ENCODE measurements around the gene KRT4.

Gene KRT4

DNA sequence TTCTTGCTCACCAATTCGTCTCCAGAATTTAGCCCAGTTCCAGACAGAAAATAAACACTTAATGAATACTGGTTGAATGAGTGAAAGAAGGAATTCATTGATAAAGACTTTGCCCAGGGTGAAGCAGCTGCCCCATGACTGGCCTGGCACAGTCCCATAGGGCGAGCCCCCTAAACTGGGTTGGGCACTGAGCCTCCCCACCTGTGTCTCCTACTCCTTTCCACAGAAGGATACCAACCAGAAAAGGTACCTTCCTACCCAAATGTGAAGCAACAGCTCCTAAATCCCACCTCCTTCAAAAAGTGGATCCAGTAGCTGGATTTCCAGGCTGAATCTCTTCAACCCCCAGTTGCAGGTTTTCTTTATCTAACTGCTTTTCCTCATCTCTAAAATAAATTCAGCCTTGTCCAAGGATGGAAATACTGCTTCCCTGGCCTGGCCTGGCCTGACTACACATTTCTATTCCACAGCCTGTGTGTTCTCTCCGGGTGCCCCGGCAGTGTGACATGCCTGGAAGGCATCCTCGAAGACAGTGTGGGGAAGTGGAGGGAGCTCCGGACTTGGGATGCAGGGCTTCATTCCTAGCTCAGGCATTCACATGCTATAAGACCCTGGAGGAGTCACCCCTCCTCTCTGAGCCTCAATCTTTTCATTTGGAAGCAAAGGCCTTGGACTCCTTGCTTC lies 25.6 kb downstream of the KRT4 start:
- peaks cover 80% of the 10 kb centered on the region for H3K27me3 Mint-ChIP-seq
- H3K4me1 Mint-ChIP-seq: peaks cover 23% of the 10 kb centered on the region
- no peak overlapping the region for H3K4me3 Mint-ChIP-seq
- DNase-seq (ENCODE audit: low spot score in 2 of 2): no peak
- peaks cover 2% of the 10 kb centered on the region for H3K36me3 Mint-ChIP-seq (ENCODE audit: insufficient read depth)
- ATAC-seq (replicated peaks; ENCODE audit: extremely low read depth, poor library complexity, severe bottlenecking): no peak
- H3K9me3 Mint-ChIP-seq: no peaks in the 10 kb centered on the region
- H3K27ac Mint-ChIP-seq (ENCODE audit: low read depth): no peak overlapping the region

DNA sequence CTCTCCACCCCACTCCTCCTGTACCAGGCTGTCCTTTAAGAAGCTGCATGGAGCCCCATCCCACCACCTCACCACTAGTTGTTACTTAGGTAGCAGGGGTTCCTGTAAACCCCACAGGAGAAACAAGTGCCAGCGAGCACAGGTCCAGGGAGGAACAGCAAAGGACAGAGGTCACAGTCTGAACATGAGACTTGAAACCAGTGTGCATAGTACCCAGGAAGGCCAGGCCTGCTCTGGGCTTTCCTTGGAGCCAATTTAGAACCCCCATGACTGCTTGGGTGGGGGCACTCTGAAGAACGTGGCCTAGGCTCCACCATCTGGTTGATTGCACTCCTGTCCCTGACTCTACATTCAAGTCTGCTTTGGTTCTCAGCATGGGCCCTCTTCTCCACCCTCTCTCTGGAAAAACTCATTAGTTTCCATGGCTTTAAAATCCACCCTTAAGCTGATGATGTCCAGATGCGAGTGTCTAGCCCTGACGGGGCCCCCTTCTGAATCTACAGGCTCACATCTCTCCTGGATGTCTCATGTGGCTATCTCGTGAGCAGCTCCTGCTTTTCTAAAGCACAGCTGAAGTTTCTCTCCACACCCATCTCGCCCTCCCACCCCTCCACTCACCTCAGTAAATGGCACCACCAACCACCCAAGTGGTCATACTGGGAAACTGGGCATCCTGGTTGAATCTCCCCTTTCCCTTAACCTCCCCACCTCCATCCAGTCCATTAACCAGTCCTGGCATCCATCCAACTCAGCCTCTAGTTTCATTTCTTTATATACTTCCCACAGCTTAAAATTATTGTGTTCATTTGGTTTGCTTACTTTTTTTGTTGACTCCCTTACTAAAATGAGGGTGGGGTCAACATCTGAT lies 26.4 kb downstream of the KRT4 start:
- no peak for ATAC-seq (replicated peaks; ENCODE audit: extremely low read depth, poor library complexity, severe bottlenecking)
- peaks cover 2% of the 10 kb centered on the region for H3K36me3 Mint-ChIP-seq (ENCODE audit: insufficient read depth)
- peaks cover 23% of the 10 kb centered on the region for H3K4me1 Mint-ChIP-seq
- no peaks in the 10 kb centered on the region for H3K9me3 Mint-ChIP-seq
- no peak overlapping the region for H3K27ac Mint-ChIP-seq (ENCODE audit: low read depth)
- no peak for DNase-seq (ENCODE audit: low spot score in 2 of 2)
- no peak overlapping the region for H3K4me3 Mint-ChIP-seq
- H3K27me3 Mint-ChIP-seq: peaks cover 83% of the 10 kb centered on the region

GRCh38 chr12:52784909-52785308 lies 29.0 kb downstream of the KRT4 start:
- ATAC-seq (replicated peaks; ENCODE audit: extremely low read depth, poor library complexity, severe bottlenecking): no peak
- Mint-ChIP-seq H3K27ac (ENCODE audit: low read depth) (no peak overlapping the region), H3K36me3 (ENCODE audit: insufficient read depth) (peaks cover 2% of the 10 kb centered on the region), H3K27me3 (peaks cover 63% of the 10 kb centered on the region), H3K4me1 (peaks cover 8% of the 10 kb centered on the region), H3K4me3 (no peak overlapping the region), H3K9me3 (no peaks in the 10 kb centered on the region)
- no peak for DNase-seq (ENCODE audit: low spot score in 2 of 2)

DNA sequence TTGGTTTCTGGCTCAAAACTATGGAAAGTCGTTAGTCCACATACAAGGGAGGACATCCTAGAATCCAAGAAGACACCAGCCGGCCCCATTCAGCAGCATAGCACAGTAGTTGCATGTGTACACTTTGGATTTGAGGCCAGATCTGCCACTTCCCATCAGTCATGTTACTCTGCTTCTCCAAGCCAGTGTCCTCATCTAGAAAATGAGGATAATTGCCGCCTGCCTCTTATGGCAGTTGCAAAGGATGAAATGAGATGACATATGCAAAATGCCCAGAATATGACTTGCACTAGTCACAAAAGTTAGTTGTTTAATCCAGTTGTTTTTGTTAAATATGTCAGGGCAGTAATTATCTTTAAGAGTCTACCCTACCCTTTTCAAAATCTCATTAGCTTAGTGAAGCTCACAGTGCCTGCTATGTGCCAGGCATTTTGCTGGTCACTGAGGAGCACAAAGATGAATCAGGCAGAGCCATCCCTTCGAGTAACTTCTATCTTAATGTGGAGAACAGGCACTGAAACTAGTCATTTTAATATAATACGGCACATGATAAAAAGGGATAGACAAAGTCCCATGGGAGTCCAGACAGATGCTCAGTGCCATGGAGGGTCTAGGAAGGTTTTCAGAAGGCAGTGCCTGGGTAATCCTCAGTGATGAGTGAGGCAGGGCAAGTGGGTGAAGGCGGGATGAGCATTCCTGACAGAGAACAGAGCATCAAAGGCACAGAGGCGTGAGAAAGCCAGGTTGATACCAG lies 30.2 kb downstream of the KRT4 start:
- DNase-seq (ENCODE audit: low spot score in 2 of 2) (no peak), ATAC-seq (replicated peaks; ENCODE audit: extremely low read depth, poor library complexity, severe bottlenecking) (no peak)
- Mint-ChIP-seq H3K4me1 (no peaks in the 10 kb centered on the region), H3K27ac (ENCODE audit: low read depth) (no peak overlapping the region), H3K4me3 (no peak overlapping the region), H3K9me3 (no peaks in the 10 kb centered on the region), H3K36me3 (ENCODE audit: insufficient read depth) (peaks cover 2% of the 10 kb centered on the region), H3K27me3 (peaks cover 63% of the 10 kb centered on the region)

DNA sequence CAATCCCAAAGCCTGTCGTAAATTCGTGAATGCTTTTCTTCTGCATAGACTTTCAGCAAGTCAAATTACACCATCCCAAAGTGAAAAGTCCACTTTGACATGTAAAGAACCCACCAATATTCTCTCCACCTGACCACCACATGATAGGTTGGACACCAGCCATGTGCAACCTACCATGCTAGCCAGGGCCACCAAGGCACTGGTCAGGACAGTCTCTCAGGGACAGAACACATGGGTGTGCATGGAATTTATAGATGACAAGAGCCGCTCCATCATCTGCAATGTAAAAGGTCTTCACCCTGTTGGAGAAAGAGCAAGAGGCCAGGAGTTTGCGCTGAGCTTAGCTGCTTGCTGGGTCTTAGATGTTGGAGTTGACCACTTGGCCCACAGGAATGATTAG lies 31.4 kb downstream of the KRT4 start:
- Mint-ChIP-seq H3K9me3 (no peaks in the 10 kb centered on the region), H3K27me3 (peaks cover 61% of the 10 kb centered on the region), H3K27ac (ENCODE audit: low read depth) (no peak overlapping the region), H3K4me1 (no peaks in the 10 kb centered on the region), H3K4me3 (no peak overlapping the region), H3K36me3 (ENCODE audit: insufficient read depth) (peaks cover 2% of the 10 kb centered on the region)
- no peak for DNase-seq (ENCODE audit: low spot score in 2 of 2)
- no peak for ATAC-seq (replicated peaks; ENCODE audit: extremely low read depth, poor library complexity, severe bottlenecking)

DNA sequence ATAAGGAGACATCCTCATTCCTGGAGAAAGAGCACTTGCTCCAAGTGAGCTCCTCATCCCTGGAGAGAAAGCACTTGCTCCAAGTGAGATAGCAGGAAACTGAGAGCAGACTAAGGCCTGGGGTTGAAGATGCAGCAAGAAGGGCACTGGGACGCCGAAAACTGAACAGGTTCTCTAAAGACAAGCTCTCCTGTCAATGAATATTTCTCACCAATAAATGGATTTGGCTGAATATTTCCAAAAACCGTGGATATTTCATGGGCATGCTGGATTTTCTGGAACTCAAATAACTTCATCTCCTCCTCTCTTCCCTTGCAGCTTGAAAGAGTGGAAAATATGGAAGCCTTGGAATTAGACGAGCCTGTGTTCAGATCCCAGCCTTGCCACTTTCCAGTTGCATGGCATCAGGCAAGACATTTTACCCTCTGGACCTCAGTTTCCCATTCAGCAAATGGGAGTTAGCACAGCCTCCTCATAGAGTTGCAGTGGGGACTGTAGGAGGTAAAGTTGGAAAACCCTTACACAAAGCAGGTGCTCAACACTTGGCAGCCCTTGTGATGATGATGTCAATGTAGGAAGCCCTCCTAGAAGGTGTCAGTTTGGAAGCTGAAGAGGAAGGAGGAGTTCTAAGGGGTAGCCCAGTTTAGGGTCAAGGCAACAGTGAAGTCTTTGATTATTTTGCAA lies 32.4 kb downstream of the KRT4 start:
- peaks cover 3% of the 10 kb centered on the region for H3K36me3 Mint-ChIP-seq (ENCODE audit: insufficient read depth)
- DNase-seq (ENCODE audit: low spot score in 2 of 2) (no peak), ATAC-seq (replicated peaks; ENCODE audit: extremely low read depth, poor library complexity, severe bottlenecking) (no peak)
- H3K4me3 Mint-ChIP-seq: no peak overlapping the region
- no peaks in the 10 kb centered on the region for H3K4me1 Mint-ChIP-seq
- H3K27me3 Mint-ChIP-seq: peaks cover 65% of the 10 kb centered on the region
- H3K27ac Mint-ChIP-seq (ENCODE audit: low read depth): no peak overlapping the region
- no peaks in the 10 kb centered on the region for H3K9me3 Mint-ChIP-seq

- Mint-ChIP-seq H3K27me3 (peaks cover 52% of the 10 kb centered on the region), H3K4me3 (no peak overlapping the region), H3K36me3 (ENCODE audit: insufficient read depth) (peaks cover 3% of the 10 kb centered on the region), H3K4me1 (no peaks in the 10 kb centered on the region), H3K27ac (ENCODE audit: low read depth) (no peak overlapping the region), H3K9me3 (no peaks in the 10 kb centered on the region)
- DNase-seq (ENCODE audit: low spot score in 2 of 2): no peak
- ATAC-seq (replicated peaks; ENCODE audit: extremely low read depth, poor library complexity, severe bottlenecking): no peak
Observed at GRCh38 chr12:52779914-52780313, 34.0 kb downstream of the KRT4 start.

- H3K9me3 Mint-ChIP-seq: no peaks in the 10 kb centered on the region
- H3K4me3 Mint-ChIP-seq: no peak overlapping the region
- peaks cover 42% of the 10 kb centered on the region for H3K27me3 Mint-ChIP-seq
- H3K4me1 Mint-ChIP-seq: no peaks in the 10 kb centered on the region
- H3K27ac Mint-ChIP-seq (ENCODE audit: low read depth): no peak overlapping the region
- ATAC-seq (replicated peaks; ENCODE audit: extremely low read depth, poor library complexity, severe bottlenecking) (no peak), DNase-seq (ENCODE audit: low spot score in 2 of 2) (no peak)
- peaks cover 3% of the 10 kb centered on the region for H3K36me3 Mint-ChIP-seq (ENCODE audit: insufficient read depth)
Observed at GRCh38 chr12:52778833-52779232, 35.1 kb downstream of the KRT4 start.

DNA sequence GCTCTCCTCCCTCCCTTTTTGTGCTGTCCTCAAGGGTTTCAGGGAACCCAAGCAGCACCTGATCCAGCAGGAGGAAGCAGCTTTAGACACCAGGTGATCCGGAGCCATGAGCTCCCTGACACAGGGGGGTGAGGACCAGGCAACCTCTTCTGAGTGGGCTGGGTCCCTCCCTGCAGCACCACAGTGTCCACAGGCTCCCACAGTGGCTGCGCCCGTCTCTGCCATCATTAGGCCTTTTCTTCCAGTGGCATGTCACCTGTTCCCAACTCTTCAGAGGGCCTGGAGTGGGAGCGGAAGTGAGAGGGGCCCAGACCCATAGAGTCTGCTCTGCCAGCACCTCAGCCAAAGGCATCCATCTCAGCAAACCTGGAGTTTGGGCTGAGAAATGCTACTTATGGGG lies 36.4 kb downstream of the KRT4 start:
- no peak overlapping the region for H3K27ac Mint-ChIP-seq (ENCODE audit: low read depth)
- DNase-seq (ENCODE audit: low spot score in 2 of 2) (no peak), ATAC-seq (replicated peaks; ENCODE audit: extremely low read depth, poor library complexity, severe bottlenecking) (no peak)
- H3K4me3 Mint-ChIP-seq: no peak overlapping the region
- H3K4me1 Mint-ChIP-seq: no peaks in the 10 kb centered on the region
- peaks cover 3% of the 10 kb centered on the region for H3K36me3 Mint-ChIP-seq (ENCODE audit: insufficient read depth)
- H3K27me3 Mint-ChIP-seq: peaks cover 33% of the 10 kb centered on the region
- no peaks in the 10 kb centered on the region for H3K9me3 Mint-ChIP-seq

DNA sequence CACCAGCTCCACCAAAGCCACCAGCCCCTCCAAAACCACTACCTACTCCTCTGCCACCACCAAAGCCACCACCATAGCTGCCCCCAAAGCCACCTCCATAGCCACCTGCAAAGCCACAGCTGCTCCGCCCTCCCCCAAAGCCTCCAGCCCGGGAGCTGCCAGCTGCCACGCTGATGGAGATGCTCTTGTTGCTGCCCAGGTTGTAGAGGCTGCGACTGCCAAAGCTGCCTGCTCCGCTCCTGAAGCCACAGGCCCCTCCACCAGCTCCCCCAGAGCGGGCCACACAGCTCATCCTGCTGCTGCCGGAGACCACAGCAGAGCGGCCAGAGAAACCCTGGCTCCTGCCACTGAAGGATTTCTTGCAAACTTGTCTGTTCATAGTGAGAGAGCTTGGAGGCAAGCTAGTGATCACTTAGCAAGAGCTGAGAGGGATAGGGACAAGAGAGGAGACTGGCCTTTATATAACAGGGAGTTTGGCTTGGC lies 37.0 kb downstream of the KRT4 start, which contains the start of gene KRT76:
TSS of gene KRT76 (minus strand) at position 433 of the 483 bp plus-strand sequence. CDS start at position 379, 54 bp downstream.
- H3K27me3 Mint-ChIP-seq: peaks cover 33% of the 10 kb centered on the region
- H3K36me3 Mint-ChIP-seq (ENCODE audit: insufficient read depth): peaks cover 3% of the 10 kb centered on the region
- H3K4me1 Mint-ChIP-seq: no peaks in the 10 kb centered on the region
- DNase-seq (ENCODE audit: low spot score in 2 of 2) (no peak), ATAC-seq (replicated peaks; ENCODE audit: extremely low read depth, poor library complexity, severe bottlenecking) (no peak)
- H3K4me3 Mint-ChIP-seq: no peak within 1 kb of the TSS
- H3K9me3 Mint-ChIP-seq: no peaks in the 10 kb centered on the region
- no peak within 1 kb of the TSS for H3K27ac Mint-ChIP-seq (ENCODE audit: low read depth)

DNA sequence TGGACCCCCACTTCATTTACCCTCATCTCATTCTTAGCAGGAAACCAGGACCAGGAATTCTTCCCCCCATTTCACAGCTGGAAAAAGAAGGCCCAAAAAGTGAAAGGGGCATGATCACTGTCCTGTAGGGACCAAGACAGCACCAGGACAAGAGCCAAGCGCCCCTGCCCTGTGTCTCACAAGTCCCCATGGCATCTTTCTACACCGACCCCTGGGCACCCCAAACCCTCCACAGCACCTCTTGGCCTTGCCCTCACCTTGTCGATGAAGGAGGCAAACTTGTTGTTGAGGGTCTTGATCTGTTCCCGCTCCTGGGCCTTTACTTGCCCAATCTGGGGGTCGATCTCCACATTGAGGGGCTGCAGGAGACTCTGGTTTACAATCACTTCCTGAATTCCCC lies 37.5 kb downstream of the KRT4 start:
- no peaks in the 10 kb centered on the region for H3K4me1 Mint-ChIP-seq
- peaks cover 35% of the 10 kb centered on the region for H3K27me3 Mint-ChIP-seq
- peaks cover 3% of the 10 kb centered on the region for H3K36me3 Mint-ChIP-seq (ENCODE audit: insufficient read depth)
- H3K4me3 Mint-ChIP-seq: no peak overlapping the region
- no peak overlapping the region for H3K27ac Mint-ChIP-seq (ENCODE audit: low read depth)
- ATAC-seq (replicated peaks; ENCODE audit: extremely low read depth, poor library complexity, severe bottlenecking) (no peak), DNase-seq (ENCODE audit: low spot score in 2 of 2) (no peak)
- no peaks in the 10 kb centered on the region for H3K9me3 Mint-ChIP-seq

GRCh38 chr12:52774629-52775250 lies 39.2 kb downstream of the KRT4 start:
- peaks cover 3% of the 10 kb centered on the region for H3K36me3 Mint-ChIP-seq (ENCODE audit: insufficient read depth)
- no peaks in the 10 kb centered on the region for H3K9me3 Mint-ChIP-seq
- no peak overlapping the region for H3K4me3 Mint-ChIP-seq
- DNase-seq (ENCODE audit: low spot score in 2 of 2) (no peak), ATAC-seq (replicated peaks; ENCODE audit: extremely low read depth, poor library complexity, severe bottlenecking) (no peak)
- H3K27ac Mint-ChIP-seq (ENCODE audit: low read depth): no peak overlapping the region
- peaks cover 44% of the 10 kb centered on the region for H3K27me3 Mint-ChIP-seq
- no peaks in the 10 kb centered on the region for H3K4me1 Mint-ChIP-seq

All from central memory CD8-positive, alpha-beta T cell (primary cell).